Measurements from ENCODE around the gene HEPACAM2. TPM values are rescaled to one million over a fixed set of nuclear protein-coding genes. Genes with fewer than 3 reads are reported as not detected.

The HEPACAM2 gene
- total and polyA plus RNA-seq, 2 of the 4 experiments (the other 2 are of a cell fraction), result under 0.01 to 0.05 TPM

- no peak overlapping the region for H3K4me2 ChIP-seq (ENCODE audit: low read depth, low read length)
- H3K4ac ChIP-seq (ENCODE audit: low read depth, low read length), result no peak overlapping the region
- no peak overlapping the region for H2AFZ ChIP-seq (replicated peaks; ENCODE audit: low read length, poor library complexity)
- peaks cover 17% of the 10 kb centered on the region for H3K27me3 ChIP-seq (ENCODE audit: control insufficient read depth, insufficient read depth, low read length)
- in situ Hi-C loops (cut with MboI; ENCODE audit: low sequenced_read_pairs), result no loop called here
- H2BK20ac ChIP-seq (ENCODE audit: low read depth, low read length), result no peak overlapping the region
- no peak overlapping the region for H3K18ac ChIP-seq (ENCODE audit: low read depth, low read length)
- H2BK5ac ChIP-seq (ENCODE audit: low read depth, low read length, poor library complexity, severe bottlenecking), result no peak overlapping the region
- H3K36me3 ChIP-seq (ENCODE audit: control insufficient read depth, insufficient read depth, low read length), result no peaks in the 10 kb centered on the region
- no peaks in the 10 kb centered on the region for H3K9me3 ChIP-seq (ENCODE audit: control insufficient read depth, insufficient read depth, low read length)
- POLR2A ChIA-PET (ENCODE audit: unreplicated experiment), result no interaction called here
- DNase-seq (no peak), ATAC-seq (ENCODE audit: low read depth) (no peak)
- no TSS peak for BruUV-seq (replicated peaks)
- no peak overlapping the region for H3K4me3 ChIP-seq (ENCODE audit: insufficient read depth, low read depth, low read length)
- H4K91ac ChIP-seq (ENCODE audit: insufficient read depth, low read depth, low read length), result no peak overlapping the region
- no CpG with 5 or more reads among the region's 2 CpGs for WGBS, 2 experiments (ENCODE audit: extremely low coverage in 2 of 2, insufficient read length in 1 of 2)
- intact Hi-C loops (cut with micrococcal nuclease), result no loop called here
- H2BK120ac ChIP-seq (ENCODE audit: low read depth, low read length), result no peak overlapping the region
- H4K5ac ChIP-seq (ENCODE audit: low read depth, low read length), result no peak overlapping the region
- CTCF ChIA-PET, result interaction anchor here (0.6 kb wide), 2 partner anchors 54 to 153 kb away, joined by 4 to 5 read pairs; no protein-coding TSS in a partner anchor
- no peak overlapping the region for H3K23ac ChIP-seq (ENCODE audit: low read depth, low read length)
- no peak overlapping the region for H2AK5ac ChIP-seq (ENCODE audit: low read depth, low read length)
- dilution Hi-C loops (cut with HindIII; ENCODE audit: low sequenced_read_pairs, unreplicated experiment), result no loop called here
- no peaks in the 10 kb centered on the region for H4K20me1 ChIP-seq (ENCODE audit: insufficient read depth, low read length)
- TF ChIP-seq NFE2L2 (IDR thresholded peaks at IDR 0.05; ENCODE audit: low read depth, low read length) (no peak), RCOR1 (IDR thresholded peaks at IDR 0.05; ENCODE audit: insufficient replicate concordance, low read length) (no peak), BHLHE40 (IDR thresholded peaks at IDR 0.05; ENCODE audit: low read depth, low read length) (no peak), MAFK (IDR thresholded peaks at IDR 0.05; ENCODE audit: low read depth, low read length) (no peak), MAZ (IDR thresholded peaks at IDR 0.05; ENCODE audit: borderline replicate concordance, low read depth, low read length) (no peak), ELK1 (IDR thresholded peaks at IDR 0.05; ENCODE audit: borderline replicate concordance, low read depth, low read length) (no peak), FOS (IDR thresholded peaks at IDR 0.05; ENCODE audit: low read depth, low read length) (no peak), MXI1 (IDR thresholded peaks at IDR 0.05; ENCODE audit: borderline replicate concordance, low read depth, low read length) (no peak), USF2 (IDR thresholded peaks at IDR 0.05; ENCODE audit: low read depth, low read length) (no peak), RFX5 (IDR thresholded peaks at IDR 0.05; ENCODE audit: low read depth, low read length) (no peak), CEBPB (IDR thresholded peaks at IDR 0.05; ENCODE audit: low read depth, low read length) (no peak), CHD1 (IDR thresholded peaks at IDR 0.05; ENCODE audit: low read depth, low read length) (no peak), RAD21 (IDR thresholded peaks at IDR 0.05; ENCODE audit: low read length) (no peak)
- no peak overlapping the region for H3K9ac ChIP-seq (ENCODE audit: low read depth, low read length)
- no peak overlapping the region for H2BK15ac ChIP-seq (ENCODE audit: low read depth, low read length)
- H3K14ac ChIP-seq (replicated peaks; ENCODE audit: low read depth, low read length), result no peak overlapping the region
- H3K9me1 ChIP-seq (ENCODE audit: insufficient read depth, low read length), result no peaks in the 10 kb centered on the region
- no peaks in the 10 kb centered on the region for H3K4me1 ChIP-seq (ENCODE audit: control insufficient read depth, insufficient read depth, low read length)
- H2AK9ac ChIP-seq (replicated peaks; ENCODE audit: low read depth, low read length, poor library complexity), result no peak overlapping the region
- H3K27ac ChIP-seq (ENCODE audit: insufficient read depth, low read length), result no peak overlapping the region
- H3K56ac ChIP-seq (ENCODE audit: extremely low read depth, insufficient read depth, low read length), result no peak overlapping the region
- no peaks in the 10 kb centered on the region for H3K79me1 ChIP-seq (ENCODE audit: low read depth in 1 of 2, low read length in 2 of 2)
- H4K8ac ChIP-seq (ENCODE audit: low read depth in 2 of 2, low read length in 2 of 2), result no peak overlapping the region
These were observed 21.2 kb downstream of the HEPACAM2 start for GRCh38 chr7:93205046-93205445.

Data from IMR-90 (cell line).